Measurements from ENCODE around the gene SFRP2.

GRCh38 chr4:153780221-153780620, 8.7 kb downstream of the SFRP2 start:
- TF ChIP-seq, protein P1, sequence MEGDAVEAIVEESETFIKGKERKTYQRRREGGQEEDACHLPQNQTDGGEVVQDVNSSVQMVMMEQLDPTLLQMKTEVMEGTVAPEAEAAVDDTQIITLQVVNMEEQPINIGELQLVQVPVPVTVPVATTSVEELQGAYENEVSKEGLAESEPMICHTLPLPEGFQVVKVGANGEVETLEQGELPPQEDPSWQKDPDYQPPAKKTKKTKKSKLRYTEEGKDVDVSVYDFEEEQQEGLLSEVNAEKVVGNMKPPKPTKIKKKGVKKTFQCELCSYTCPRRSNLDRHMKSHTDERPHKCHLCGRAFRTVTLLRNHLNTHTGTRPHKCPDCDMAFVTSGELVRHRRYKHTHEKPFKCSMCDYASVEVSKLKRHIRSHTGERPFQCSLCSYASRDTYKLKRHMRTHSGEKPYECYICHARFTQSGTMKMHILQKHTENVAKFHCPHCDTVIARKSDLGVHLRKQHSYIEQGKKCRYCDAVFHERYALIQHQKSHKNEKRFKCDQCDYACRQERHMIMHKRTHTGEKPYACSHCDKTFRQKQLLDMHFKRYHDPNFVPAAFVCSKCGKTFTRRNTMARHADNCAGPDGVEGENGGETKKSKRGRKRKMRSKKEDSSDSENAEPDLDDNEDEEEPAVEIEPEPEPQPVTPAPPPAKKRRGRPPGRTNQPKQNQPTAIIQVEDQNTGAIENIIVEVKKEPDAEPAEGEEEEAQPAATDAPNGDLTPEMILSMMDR (conservative IDR thresholded peaks at IDR 0.05; ENCODE audit: low read length): no peak
- TF ChIP-seq EZH2phosphoT487 (IDR thresholded peaks at IDR 0.05; ENCODE audit: borderline replicate concordance, low read depth, low read length): no peak
